Measurements from ENCODE around the gene OSTF1.

The OSTF1 gene

GRCh38 chr9:75128535-75128934 lies 40.2 kb downstream of the OSTF1 start:
- DNase-seq: peak; percentile 76

- DNase-seq: no peak
Observed at GRCh38 chr9:75130172-75130571, 41.9 kb downstream of the OSTF1 start.

- no peak for DNase-seq
Observed at GRCh38 chr9:75130621-75131230, 42.4 kb downstream of the OSTF1 start.

GRCh38 chr9:75131700-75132099 lies 43.4 kb downstream of the OSTF1 start:
- DNase-seq: no peak

GRCh38 chr9:75132244-75132643 lies 43.9 kb downstream of the OSTF1 start:
- DNase-seq: no peak

- DNase-seq: no peak
Observed at GRCh38 chr9:75133396-75133795, 45.1 kb downstream of the OSTF1 start.

GRCh38 chr9:75134495-75134894 lies 46.2 kb downstream of the OSTF1 start:
- DNase-seq: no peak

GRCh38 chr9:75138260-75139040 lies 50.1 kb downstream of the OSTF1 start:
- no peak for DNase-seq

GRCh38 chr9:75139201-75139600 lies 50.9 kb downstream of the OSTF1 start:
- DNase-seq: no peak

GRCh38 chr9:75140261-75140660 lies 51.9 kb downstream of the OSTF1 start:
- DNase-seq: no peak

- peak; percentile 60 for DNase-seq
Observed at GRCh38 chr9:75142202-75142601, 53.9 kb downstream of the OSTF1 start.

- no peak for DNase-seq
Observed at GRCh38 chr9:75146229-75146628, 57.9 kb downstream of the OSTF1 start.

- peak; percentile 73 for DNase-seq
Observed at GRCh38 chr9:75147638-75148037, 59.3 kb downstream of the OSTF1 start.

- DNase-seq: peak; percentile 88
Observed at GRCh38 chr9:75148561-75148960, 60.2 kb downstream of the OSTF1 start.

- peak; percentile 19 for DNase-seq
Observed at GRCh38 chr9:75149841-75150241, 61.5 kb downstream of the OSTF1 start.

GRCh38 chr9:75150512-75150911 lies 62.2 kb downstream of the OSTF1 start:
- no peak for DNase-seq

- DNase-seq: peak; percentile 90
Observed at GRCh38 chr9:75152416-75152815, 64.1 kb downstream of the OSTF1 start.

GRCh38 chr9:75156858-75157257 lies 68.5 kb downstream of the OSTF1 start:
- DNase-seq: no peak

- DNase-seq: no peak
Observed at GRCh38 chr9:75161116-75161857, 73.0 kb downstream of the OSTF1 start.

GRCh38 chr9:75163764-75164163 lies 75.5 kb downstream of the OSTF1 start:
- DNase-seq: no peak

GRCh38 chr9:75164573-75164972 lies 76.3 kb downstream of the OSTF1 start:
- no peak for DNase-seq

- no peak for DNase-seq
Observed at GRCh38 chr9:75167281-75167680, 79.0 kb downstream of the OSTF1 start.

- no peak for DNase-seq
Observed at GRCh38 chr9:75168270-75169178, 80.2 kb downstream of the OSTF1 start.
